Neural cell (in vitro differentiated cells): Measurements from ENCODE around the gene STX1B.

Source experiments
- CTCF ChIP-seq: fragments of 450-650 bp; IDR thresholded peaks from 2 replicates; pipeline ENCODE4 v1.5.1; 2014; ENCODE audit warnings: antibody characterized with exemption, mild to moderate bottlenecking, moderate library complexity; ENCODE audit not compliant: poor library complexity, severe bottlenecking
- EP300 ChIP-seq: fragments of 450-650 bp; conservative IDR thresholded peaks from 2 replicates; pipeline ENCODE4 v1.6.1; 2014; ENCODE audit warnings: antibody characterized with exemption, mild to moderate bottlenecking, moderate library complexity; ENCODE audit not compliant: poor library complexity, severe bottlenecking
- EZH2 ChIP-seq: fragments of 200-600, 300-800 bp; shearing (Covaris generic), sonication (generic); IDR thresholded peaks from 2 replicates; pipeline ENCODE4 v1.6.1; 2014; ENCODE audit warnings: antibody characterized with exemption, low read length, borderline replicate concordance, mild to moderate bottlenecking; ENCODE audit not compliant: insufficient read depth, poor library complexity, severe bottlenecking
- MXI1 ChIP-seq: fragments of 450-650 bp; conservative IDR thresholded peaks from 2 replicates; pipeline ENCODE4 v1.6.1; 2014; ENCODE audit warnings: antibody characterized with exemption, mild to moderate bottlenecking; ENCODE audit not compliant: poor library complexity, severe bottlenecking
- POLR2AphosphoS5 ChIP-seq: IDR thresholded peaks from 2 replicates; pipeline ENCODE4 v1.6.1; 2012
- RAD21 ChIP-seq: fragments of 450-650 bp; conservative IDR thresholded peaks from 2 replicates; pipeline ENCODE4 v1.6.1; 2014; ENCODE audit warnings: antibody characterized with exemption, mild to moderate bottlenecking, moderate library complexity
- REST ChIP-seq: IDR thresholded peaks from 2 replicates; pipeline ENCODE4 v1.6.1; 2012; ENCODE audit warnings: borderline replicate concordance
- SMC3 ChIP-seq: fragments of 450-650 bp; conservative IDR thresholded peaks from 2 replicates; pipeline ENCODE4 v1.6.1; 2014; ENCODE audit warnings: antibody characterized with exemption, mild to moderate bottlenecking, moderate library complexity; ENCODE audit not compliant: poor library complexity

GRCh38 chr16:30946671-30947540 lies 63.5 kb downstream of the STX1B start:
- TF ChIP-seq REST: no peak
- TF ChIP-seq CTCF: no peak
- TF ChIP-seq POLR2AphosphoS5: no peak
- no peak for TF ChIP-seq EZH2
- no peak for TF ChIP-seq EP300
- no peak for TF ChIP-seq SMC3
- no peak for TF ChIP-seq RAD21
- no peak for TF ChIP-seq MXI1
